ENCODE results near the gene TIFAB.

GRCh38 chr5:135429301-135430134, 22.6 kb downstream of the TIFAB start:
- no peak for TF ChIP-seq EZH2phosphoT487 (IDR thresholded peaks at IDR 0.05; ENCODE audit: borderline replicate concordance, low read length)
- TF ChIP-seq, protein P1, sequence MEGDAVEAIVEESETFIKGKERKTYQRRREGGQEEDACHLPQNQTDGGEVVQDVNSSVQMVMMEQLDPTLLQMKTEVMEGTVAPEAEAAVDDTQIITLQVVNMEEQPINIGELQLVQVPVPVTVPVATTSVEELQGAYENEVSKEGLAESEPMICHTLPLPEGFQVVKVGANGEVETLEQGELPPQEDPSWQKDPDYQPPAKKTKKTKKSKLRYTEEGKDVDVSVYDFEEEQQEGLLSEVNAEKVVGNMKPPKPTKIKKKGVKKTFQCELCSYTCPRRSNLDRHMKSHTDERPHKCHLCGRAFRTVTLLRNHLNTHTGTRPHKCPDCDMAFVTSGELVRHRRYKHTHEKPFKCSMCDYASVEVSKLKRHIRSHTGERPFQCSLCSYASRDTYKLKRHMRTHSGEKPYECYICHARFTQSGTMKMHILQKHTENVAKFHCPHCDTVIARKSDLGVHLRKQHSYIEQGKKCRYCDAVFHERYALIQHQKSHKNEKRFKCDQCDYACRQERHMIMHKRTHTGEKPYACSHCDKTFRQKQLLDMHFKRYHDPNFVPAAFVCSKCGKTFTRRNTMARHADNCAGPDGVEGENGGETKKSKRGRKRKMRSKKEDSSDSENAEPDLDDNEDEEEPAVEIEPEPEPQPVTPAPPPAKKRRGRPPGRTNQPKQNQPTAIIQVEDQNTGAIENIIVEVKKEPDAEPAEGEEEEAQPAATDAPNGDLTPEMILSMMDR (conservative IDR thresholded peaks at IDR 0.05; ENCODE audit: low read depth, low read length): no peak
